Caco-2 (cell line): ENCODE data around the gene RPL19. TPM values are rescaled to one million over a fixed set of nuclear protein-coding genes. Genes with fewer than 3 reads are reported as not detected.

Experiments used
- BruUV-seq: library from RNA; stranded (reverse); fragments of 400-500 nt; replicated peaks from 2 replicates; lab custom pipeline; 2021; lab: Mats Ljungman, UMichigan
- CTCF ChIA-PET: fragments of 300-600 bp; sonication (Branson Sonifier 250); formaldehyde crosslinking; loops from one replicate; lab custom pipeline; 2022; ENCODE audit warnings: antibody characterized with exemption; lab: Charles Lee
- POLR2A ChIA-PET: fragments of 300-600 bp; sonication (Branson Sonifier 250); formaldehyde crosslinking; loops from one replicate; lab custom pipeline; 2022; ENCODE audit warnings: antibody characterized with exemption; lab: Charles Lee
- DNase-seq, 2 experiments: peaks; one replicate each; pipeline versions ENCODE4 v3.0.0 to v3.0.0-alpha.2; 2020 to 2022
- H3K27me3 ChIP-seq: replicated peaks from 2 replicates; pipeline ENCODE4 v1.6.0; 2011; ENCODE audit warnings: low read length; ENCODE audit not compliant: control insufficient read depth, insufficient read depth
- H3K36me3 ChIP-seq: 2 replicates; pipeline ENCODE4 v1.5.1; 2011; ENCODE audit warnings: low read length; ENCODE audit not compliant: control insufficient read depth, insufficient read depth
- H3K4me1 ChIP-seq: fragments of 250-450 bp; sonication (Bioruptor Pico); 2 replicates; pipeline ENCODE4 v1.5.1; 2020; ENCODE audit warnings: mild to moderate bottlenecking
- H3K4me3 ChIP-seq: 2 replicates; pipeline ENCODE4 v1.5.1; 2011; ENCODE audit warnings: low read depth, mild to moderate bottlenecking, control low read depth, low read length
- H3K9me3 ChIP-seq: fragments of 250-450 bp; sonication (Bioruptor Pico); 2 replicates; pipeline ENCODE4 v1.5.1; 2020; ENCODE audit warnings: mild to moderate bottlenecking, moderate library complexity
- H3K27ac Mint-ChIP-seq: one replicate; pipeline ENCODE4 v1.8.0; 2022; ENCODE audit warnings: mixed read lengths; ENCODE audit not compliant: unreplicated experiment
- H3K27me3 Mint-ChIP-seq: one replicate; pipeline ENCODE4 v1.8.0; 2022; ENCODE audit warnings: mixed read lengths; ENCODE audit not compliant: insufficient read depth, unreplicated experiment
- H3K36me3 Mint-ChIP-seq: one replicate; pipeline ENCODE4 v1.8.0; 2022; ENCODE audit warnings: mild to moderate bottlenecking, mixed read lengths; ENCODE audit not compliant: insufficient read depth, unreplicated experiment
- H3K4me1 Mint-ChIP-seq: one replicate; pipeline ENCODE4 v1.8.0; 2022; ENCODE audit warnings: low read depth, mixed read lengths; ENCODE audit not compliant: unreplicated experiment
- H3K4me3 Mint-ChIP-seq: one replicate; pipeline ENCODE4 v1.8.0; 2022; ENCODE audit warnings: mild to moderate bottlenecking, moderate library complexity, mixed read lengths; ENCODE audit not compliant: unreplicated experiment
- H3K9me3 Mint-ChIP-seq: one replicate; pipeline ENCODE4 v1.8.0; 2022; ENCODE audit warnings: mixed read lengths; ENCODE audit not compliant: unreplicated experiment
- CTCF ChIP-seq, 2 experiments: fragments of 200-600 bp in 1 of 2; IDR thresholded peaks; 1 replicate in 1 of 2; 2 replicates in 1 of 2; pipeline versions ENCODE4 v1.5.1 to v1.8.0; 2011 to 2022; ENCODE audit warnings: antibody characterized with exemption in 1 of 2, control low read depth in 1 of 2, inconsistent platforms in 1 of 2, low read depth in 1 of 2, low read length in 1 of 2, mild to moderate bottlenecking in 1 of 2, moderate library complexity in 1 of 2; ENCODE audit not compliant: insufficient read depth in 1 of 2, severe bottlenecking in 1 of 2, unreplicated experiment in 1 of 2
- intact Hi-C: fragments of 100-400 bp; cut with micrococcal nuclease; formaldehyde crosslinking; loops from one replicate; pipeline ENCODE4 v1.10.0; 2022; ENCODE audit not compliant: unreplicated experiment
- total RNA-seq: library from RNA; stranded (reverse); gene quantifications from 2 replicates; pipeline ENCODE4 v1.2.3, GENCODE V29; 2022

The RPL19 gene
- total RNA-seq, 1 experiment from 2014 or later: 1,825 TPM

GRCh38 chr17:39208893-39209292, 8.8 kb downstream of the RPL19 start:
- H3K27ac Mint-ChIP-seq: no peak overlapping the region
- Histone ChIP-seq H3K4me1 (no peaks in the 10 kb centered on the region), H3K4me3 (no peak overlapping the region), H3K9me3 (no peaks in the 10 kb centered on the region), H3K27me3 (no peaks in the 10 kb centered on the region), H3K36me3 (peaks cover 1% of the 10 kb centered on the region; the same call in 1 of the 2 replicates)
- H3K27me3 Mint-ChIP-seq: peaks cover 5% of the 10 kb centered on the region
- no peak for DNase-seq
- no peaks in the 10 kb centered on the region for H3K9me3 Mint-ChIP-seq
- CTCF ChIA-PET: interaction anchor here (0.6 to 6.6 kb wide), 8 partner anchors 9 to 339 kb away, joined by 3 to 123 read pairs (median 3); partner anchors contain the start of gene RPL19
- POLR2A ChIA-PET: interaction anchor here (0.6 kb wide), 1 partner anchor 242 kb away, joined by 3 read pairs; the partner anchor contains the start of gene FBXO47
- intact Hi-C loops: loop anchor here (5.0 kb wide), 1 partner anchor 338 kb away; no protein-coding TSS in a partner anchor
- no peak overlapping the region for H3K4me3 Mint-ChIP-seq
- H3K4me1 Mint-ChIP-seq: no peaks in the 10 kb centered on the region
- TF ChIP-seq CTCF (IDR thresholded peaks at IDR 0.05; ENCODE audit: insufficient read depth in 1 of 2, low read depth in 1 of 2, low read length in 1 of 2, severe bottlenecking in 1 of 2, unreplicated experiment in 1 of 2): no peak
- no TSS peak for BruUV-seq
- peaks cover 19% of the 10 kb centered on the region for H3K36me3 Mint-ChIP-seq

DNA sequence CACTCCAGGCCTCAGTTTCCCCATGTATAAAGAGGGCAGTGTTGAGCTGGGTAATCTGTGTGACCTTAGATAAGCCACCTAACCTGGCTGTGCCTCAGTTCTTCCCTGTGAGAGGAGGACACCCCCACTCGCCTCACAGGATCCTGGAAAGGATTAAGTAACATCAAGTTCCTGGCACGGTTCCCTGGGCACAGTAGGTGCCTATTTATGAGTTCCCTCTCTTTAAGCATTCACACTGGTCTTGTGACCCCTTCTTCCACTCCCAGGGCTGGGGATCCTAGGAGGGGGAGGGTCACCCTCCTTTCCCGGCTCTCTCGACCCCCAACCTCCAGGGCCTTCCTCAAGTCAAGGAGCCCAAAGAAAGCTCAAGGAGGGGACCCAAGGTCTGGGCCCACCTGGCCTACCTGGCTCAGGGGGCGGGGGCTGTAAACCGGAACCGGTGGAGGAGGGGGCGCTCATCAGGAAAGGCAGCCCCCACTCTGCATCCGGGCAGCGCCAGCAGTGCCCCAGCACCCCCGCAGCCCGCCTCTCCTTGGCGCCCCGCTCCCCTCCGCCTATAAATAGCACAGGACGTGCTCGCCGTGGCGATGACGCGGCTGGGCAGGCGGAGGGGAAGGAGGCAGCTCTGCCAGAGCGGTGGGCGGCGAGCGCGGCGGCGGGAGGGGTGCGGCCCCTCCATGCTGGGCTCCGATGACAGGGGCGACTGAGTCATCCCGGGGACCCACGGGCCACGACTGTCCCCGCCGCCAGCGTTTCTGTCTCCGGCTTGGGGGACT, 9.4 kb downstream of the RPL19 start:
- no peaks in the 10 kb centered on the region for H3K4me1 ChIP-seq
- no TSS peak for BruUV-seq
- H3K9me3 Mint-ChIP-seq: no peaks in the 10 kb centered on the region
- TF ChIP-seq CTCF (IDR thresholded peaks at IDR 0.05; ENCODE audit: insufficient read depth in 1 of 2, low read depth in 1 of 2, low read length in 1 of 2, severe bottlenecking in 1 of 2, unreplicated experiment in 1 of 2): no peak
- H3K4me3 ChIP-seq: no peak overlapping the region
- intact Hi-C loops: loop anchor here (5.0 kb wide), 1 partner anchor 338 kb away; no protein-coding TSS in a partner anchor
- peaks cover 1% of the 10 kb centered on the region; the same call in 1 of the 2 replicates for H3K36me3 ChIP-seq
- ChIA-PET POLR2A (interaction anchor here (0.6 kb wide), 1 partner anchor 242 kb away, joined by 3 read pairs; the partner anchor contains the start of gene FBXO47), CTCF (interaction anchor here (0.6 to 6.6 kb wide), 6 partner anchors 15 to 338 kb away, joined by 3 to 123 read pairs (median 3); no protein-coding TSS in a partner anchor)
- no peak overlapping the region for H3K27ac Mint-ChIP-seq
- DNase-seq: no peak
- peaks cover 5% of the 10 kb centered on the region for H3K27me3 Mint-ChIP-seq
- no peaks in the 10 kb centered on the region for H3K4me1 Mint-ChIP-seq
- no peak overlapping the region for H3K4me3 Mint-ChIP-seq
- H3K9me3 ChIP-seq: no peaks in the 10 kb centered on the region
- no peaks in the 10 kb centered on the region for H3K27me3 ChIP-seq
- H3K36me3 Mint-ChIP-seq: peaks cover 13% of the 10 kb centered on the region

DNA sequence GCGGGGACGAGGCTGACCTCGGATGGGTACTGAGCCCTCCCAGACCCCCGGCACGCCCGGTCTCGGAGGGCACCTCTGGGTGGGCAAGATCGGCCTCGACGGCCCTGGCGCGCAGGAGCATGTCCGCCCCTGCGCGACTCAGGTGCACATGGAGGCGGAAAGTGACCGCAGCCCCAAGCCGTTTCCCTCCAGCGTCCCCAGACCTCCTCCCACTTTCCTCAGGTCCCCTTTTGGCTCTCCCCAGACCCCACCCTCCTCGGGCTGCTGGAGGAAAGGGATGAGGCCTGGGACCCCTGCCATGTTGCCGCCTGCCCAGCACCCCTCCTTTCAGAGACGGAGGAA, 10.0 kb downstream of the RPL19 start:
- no peak overlapping the region for H3K27ac Mint-ChIP-seq

More for the DNA sequence above, 10.0 kb downstream of the RPL19 start:
- Histone ChIP-seq H3K4me3 (no peak overlapping the region), H3K4me1 (no peaks in the 10 kb centered on the region), H3K36me3 (no peaks in the 10 kb centered on the region), H3K9me3 (no peaks in the 10 kb centered on the region), H3K27me3 (no peaks in the 10 kb centered on the region)
- peaks cover 5% of the 10 kb centered on the region for H3K27me3 Mint-ChIP-seq
- DNase-seq: no peak
- H3K9me3 Mint-ChIP-seq: no peaks in the 10 kb centered on the region
- no TSS peak for BruUV-seq
- POLR2A ChIA-PET: no interaction called here
- H3K36me3 Mint-ChIP-seq: peaks cover 7% of the 10 kb centered on the region
- no peaks in the 10 kb centered on the region for H3K4me1 Mint-ChIP-seq
- intact Hi-C loops: no loop called here
- H3K4me3 Mint-ChIP-seq: no peak overlapping the region
- TF ChIP-seq CTCF (IDR thresholded peaks at IDR 0.05; ENCODE audit: insufficient read depth in 1 of 2, low read depth in 1 of 2, low read length in 1 of 2, severe bottlenecking in 1 of 2, unreplicated experiment in 1 of 2): no peak
- CTCF ChIA-PET: interaction anchor here (1.2 to 6.6 kb wide), 2 partner anchors 27 to 37 kb away, joined by 3 to 123 read pairs; no protein-coding TSS in a partner anchor
